ENCODE results near the gene MYO3B.

Gene MYO3B

GRCh38 chr2:170369228-170369627 lies 191.3 kb downstream of the MYO3B start:
- Mint-ChIP-seq H3K36me3 (no peaks in the 10 kb centered on the region), H3K4me1 (ENCODE audit: low read depth) (peaks cover 38% of the 10 kb centered on the region), H3K9me3 (ENCODE audit: low read depth) (no peaks in the 10 kb centered on the region), H3K27me3 (peaks cover 24% of the 10 kb centered on the region), H3K27ac (no peak overlapping the region), H3K4me3 (no peak overlapping the region)

- no peaks in the 10 kb centered on the region for H3K9me3 Mint-ChIP-seq (ENCODE audit: low read depth)
- no peaks in the 10 kb centered on the region for H3K36me3 Mint-ChIP-seq
- H3K27ac Mint-ChIP-seq: no peak overlapping the region
- H3K4me1 Mint-ChIP-seq (ENCODE audit: low read depth): peaks cover 38% of the 10 kb centered on the region
- H3K27me3 Mint-ChIP-seq: peaks cover 26% of the 10 kb centered on the region
- H3K4me3 Mint-ChIP-seq: no peak overlapping the region
Observed at GRCh38 chr2:170369894-170370293, 191.9 kb downstream of the MYO3B start.

GRCh38 chr2:170371231-170371998 lies 193.5 kb downstream of the MYO3B start:
- H3K4me3 Mint-ChIP-seq: peak overlapping the region; percentile 61
- no peaks in the 10 kb centered on the region for H3K36me3 Mint-ChIP-seq
- no peaks in the 10 kb centered on the region for H3K9me3 Mint-ChIP-seq (ENCODE audit: low read depth)
- no peak overlapping the region for H3K27ac Mint-ChIP-seq
- peaks cover 25% of the 10 kb centered on the region for H3K27me3 Mint-ChIP-seq
- peaks cover 38% of the 10 kb centered on the region for H3K4me1 Mint-ChIP-seq (ENCODE audit: low read depth)

- no peaks in the 10 kb centered on the region for H3K36me3 Mint-ChIP-seq
- H3K27me3 Mint-ChIP-seq: peaks cover 15% of the 10 kb centered on the region
- H3K27ac Mint-ChIP-seq: no peak overlapping the region
- no peaks in the 10 kb centered on the region for H3K9me3 Mint-ChIP-seq (ENCODE audit: low read depth)
- no peak overlapping the region for H3K4me3 Mint-ChIP-seq
- H3K4me1 Mint-ChIP-seq (ENCODE audit: low read depth): peaks cover 17% of the 10 kb centered on the region
Observed at GRCh38 chr2:170375192-170375591, 197.2 kb downstream of the MYO3B start.

- no peak overlapping the region for H3K4me3 Mint-ChIP-seq
- H3K27me3 Mint-ChIP-seq: peaks cover 10% of the 10 kb centered on the region
- H3K27ac Mint-ChIP-seq: no peak overlapping the region
- no peaks in the 10 kb centered on the region for H3K9me3 Mint-ChIP-seq (ENCODE audit: low read depth)
- H3K36me3 Mint-ChIP-seq: no peaks in the 10 kb centered on the region
- no peaks in the 10 kb centered on the region for H3K4me1 Mint-ChIP-seq (ENCODE audit: low read depth)
Observed at GRCh38 chr2:170377500-170378207, 199.7 kb downstream of the MYO3B start.

GRCh38 chr2:170380267-170380666 lies 202.3 kb downstream of the MYO3B start:
- Mint-ChIP-seq H3K4me3 (no peak overlapping the region), H3K4me1 (ENCODE audit: low read depth) (no peaks in the 10 kb centered on the region), H3K27me3 (peaks cover 6% of the 10 kb centered on the region), H3K9me3 (ENCODE audit: low read depth) (no peaks in the 10 kb centered on the region), H3K27ac (no peak overlapping the region), H3K36me3 (no peaks in the 10 kb centered on the region)

GRCh38 chr2:170381678-170382077 lies 203.7 kb downstream of the MYO3B start:
- Mint-ChIP-seq H3K9me3 (ENCODE audit: low read depth) (no peaks in the 10 kb centered on the region), H3K36me3 (no peaks in the 10 kb centered on the region), H3K4me1 (ENCODE audit: low read depth) (no peaks in the 10 kb centered on the region), H3K27ac (no peak overlapping the region), H3K4me3 (no peak overlapping the region), H3K27me3 (peaks cover 2% of the 10 kb centered on the region)

GRCh38 chr2:170386554-170386953 lies 208.6 kb downstream of the MYO3B start:
- no peaks in the 10 kb centered on the region for H3K4me1 Mint-ChIP-seq (ENCODE audit: low read depth)
- peaks cover 10% of the 10 kb centered on the region for H3K27me3 Mint-ChIP-seq
- H3K27ac Mint-ChIP-seq: no peak overlapping the region
- H3K36me3 Mint-ChIP-seq: no peaks in the 10 kb centered on the region
- no peak overlapping the region for H3K4me3 Mint-ChIP-seq
- H3K9me3 Mint-ChIP-seq (ENCODE audit: low read depth): no peaks in the 10 kb centered on the region

GRCh38 chr2:170391018-170391417 lies 213.1 kb downstream of the MYO3B start:
- H3K4me1 Mint-ChIP-seq (ENCODE audit: low read depth): no peaks in the 10 kb centered on the region
- H3K27me3 Mint-ChIP-seq: peaks cover 19% of the 10 kb centered on the region
- H3K27ac Mint-ChIP-seq: no peak overlapping the region
- no peaks in the 10 kb centered on the region for H3K9me3 Mint-ChIP-seq (ENCODE audit: low read depth)
- H3K4me3 Mint-ChIP-seq: no peak overlapping the region
- no peaks in the 10 kb centered on the region for H3K36me3 Mint-ChIP-seq

GRCh38 chr2:170391697-170392096 lies 213.8 kb downstream of the MYO3B start:
- no peak overlapping the region for H3K4me3 Mint-ChIP-seq
- H3K9me3 Mint-ChIP-seq (ENCODE audit: low read depth): no peaks in the 10 kb centered on the region
- no peak overlapping the region for H3K27ac Mint-ChIP-seq
- H3K4me1 Mint-ChIP-seq (ENCODE audit: low read depth): no peaks in the 10 kb centered on the region
- no peaks in the 10 kb centered on the region for H3K36me3 Mint-ChIP-seq
- peaks cover 21% of the 10 kb centered on the region for H3K27me3 Mint-ChIP-seq

GRCh38 chr2:170393861-170394498 lies 216.0 kb downstream of the MYO3B start:
- no peaks in the 10 kb centered on the region for H3K4me1 Mint-ChIP-seq (ENCODE audit: low read depth)
- H3K36me3 Mint-ChIP-seq: no peaks in the 10 kb centered on the region
- peaks cover 23% of the 10 kb centered on the region for H3K27me3 Mint-ChIP-seq
- no peak overlapping the region for H3K27ac Mint-ChIP-seq
- H3K9me3 Mint-ChIP-seq (ENCODE audit: low read depth): no peaks in the 10 kb centered on the region
- H3K4me3 Mint-ChIP-seq: no peak overlapping the region

GRCh38 chr2:170394641-170395387 lies 216.9 kb downstream of the MYO3B start:
- no peak overlapping the region for H3K27ac Mint-ChIP-seq
- H3K27me3 Mint-ChIP-seq: peaks cover 23% of the 10 kb centered on the region
- no peaks in the 10 kb centered on the region for H3K4me1 Mint-ChIP-seq (ENCODE audit: low read depth)
- H3K9me3 Mint-ChIP-seq (ENCODE audit: low read depth): no peaks in the 10 kb centered on the region
- H3K36me3 Mint-ChIP-seq: no peaks in the 10 kb centered on the region
- no peak overlapping the region for H3K4me3 Mint-ChIP-seq

GRCh38 chr2:170396799-170397459 lies 219.0 kb downstream of the MYO3B start:
- Mint-ChIP-seq H3K4me3 (no peak overlapping the region), H3K27me3 (peaks cover 22% of the 10 kb centered on the region), H3K27ac (no peak overlapping the region), H3K4me1 (ENCODE audit: low read depth) (no peaks in the 10 kb centered on the region), H3K9me3 (ENCODE audit: low read depth) (no peaks in the 10 kb centered on the region), H3K36me3 (no peaks in the 10 kb centered on the region)

- H3K27ac Mint-ChIP-seq: no peak overlapping the region
- H3K4me1 Mint-ChIP-seq (ENCODE audit: low read depth): no peaks in the 10 kb centered on the region
- H3K27me3 Mint-ChIP-seq: peaks cover 23% of the 10 kb centered on the region
- no peak overlapping the region for H3K4me3 Mint-ChIP-seq
- H3K9me3 Mint-ChIP-seq (ENCODE audit: low read depth): no peaks in the 10 kb centered on the region
- H3K36me3 Mint-ChIP-seq: no peaks in the 10 kb centered on the region
Observed at GRCh38 chr2:170401187-170401586, 223.2 kb downstream of the MYO3B start.
